Panc1 (cell line): ENCODE data around the gene SGPP1.

ENCODE experiments used
- SIN3A ChIP-seq: IDR thresholded peaks from 2 replicates; pipeline ENCODE4 v1.6.1; 2012; ENCODE audit warnings: low read depth, mild to moderate bottlenecking, low read length, moderate library complexity, borderline replicate concordance; ENCODE audit not compliant: insufficient read depth
- TF ChIP-seq, protein P1 (sequence below), 2 experiments: IDR thresholded peaks; 2 replicates each; pipeline ENCODE4 v1.6.1; 2011 to 2012; ENCODE audit warnings: low read depth in 2 of 2, control low read depth in 1 of 2, low read length in 1 of 2, mild to moderate bottlenecking in 1 of 2, moderate library complexity in 1 of 2; ENCODE audit not compliant: insufficient read depth in 1 of 2
- TF ChIP-seq, protein P2 (sequence below): fragments of 450-650 bp; IDR thresholded peaks from 2 replicates; pipeline ENCODE4 v1.5.1; 2017; ENCODE audit warnings: mild to moderate bottlenecking

DNA sequence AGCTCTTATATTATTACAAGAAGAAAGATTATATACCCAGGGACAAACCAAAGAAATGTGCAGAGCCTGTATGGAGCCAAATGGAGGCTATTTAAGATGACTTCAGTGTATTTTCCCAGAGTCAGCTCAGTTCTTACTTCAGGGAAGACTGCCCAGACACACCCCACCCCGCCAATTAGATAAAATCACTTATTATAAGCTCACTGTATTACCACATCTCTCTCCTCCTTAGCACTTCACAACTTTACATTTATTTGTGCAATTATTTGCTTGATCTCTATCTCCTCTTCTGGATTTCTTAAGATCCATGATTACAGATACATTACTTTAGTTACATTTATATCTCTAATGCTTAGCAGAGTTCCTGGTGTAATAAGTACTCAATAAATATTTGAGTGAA lies 61.5 kb downstream of the SGPP1 start:
- TF ChIP-seq, protein P1, sequence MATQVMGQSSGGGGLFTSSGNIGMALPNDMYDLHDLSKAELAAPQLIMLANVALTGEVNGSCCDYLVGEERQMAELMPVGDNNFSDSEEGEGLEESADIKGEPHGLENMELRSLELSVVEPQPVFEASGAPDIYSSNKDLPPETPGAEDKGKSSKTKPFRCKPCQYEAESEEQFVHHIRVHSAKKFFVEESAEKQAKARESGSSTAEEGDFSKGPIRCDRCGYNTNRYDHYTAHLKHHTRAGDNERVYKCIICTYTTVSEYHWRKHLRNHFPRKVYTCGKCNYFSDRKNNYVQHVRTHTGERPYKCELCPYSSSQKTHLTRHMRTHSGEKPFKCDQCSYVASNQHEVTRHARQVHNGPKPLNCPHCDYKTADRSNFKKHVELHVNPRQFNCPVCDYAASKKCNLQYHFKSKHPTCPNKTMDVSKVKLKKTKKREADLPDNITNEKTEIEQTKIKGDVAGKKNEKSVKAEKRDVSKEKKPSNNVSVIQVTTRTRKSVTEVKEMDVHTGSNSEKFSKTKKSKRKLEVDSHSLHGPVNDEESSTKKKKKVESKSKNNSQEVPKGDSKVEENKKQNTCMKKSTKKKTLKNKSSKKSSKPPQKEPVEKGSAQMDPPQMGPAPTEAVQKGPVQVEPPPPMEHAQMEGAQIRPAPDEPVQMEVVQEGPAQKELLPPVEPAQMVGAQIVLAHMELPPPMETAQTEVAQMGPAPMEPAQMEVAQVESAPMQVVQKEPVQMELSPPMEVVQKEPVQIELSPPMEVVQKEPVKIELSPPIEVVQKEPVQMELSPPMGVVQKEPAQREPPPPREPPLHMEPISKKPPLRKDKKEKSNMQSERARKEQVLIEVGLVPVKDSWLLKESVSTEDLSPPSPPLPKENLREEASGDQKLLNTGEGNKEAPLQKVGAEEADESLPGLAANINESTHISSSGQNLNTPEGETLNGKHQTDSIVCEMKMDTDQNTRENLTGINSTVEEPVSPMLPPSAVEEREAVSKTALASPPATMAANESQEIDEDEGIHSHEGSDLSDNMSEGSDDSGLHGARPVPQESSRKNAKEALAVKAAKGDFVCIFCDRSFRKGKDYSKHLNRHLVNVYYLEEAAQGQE (IDR thresholded peaks at IDR 0.05; ENCODE audit: insufficient read depth in 1 of 2, low read depth in 2 of 2, low read length in 1 of 2) = no peak
- TF ChIP-seq, protein P2, sequence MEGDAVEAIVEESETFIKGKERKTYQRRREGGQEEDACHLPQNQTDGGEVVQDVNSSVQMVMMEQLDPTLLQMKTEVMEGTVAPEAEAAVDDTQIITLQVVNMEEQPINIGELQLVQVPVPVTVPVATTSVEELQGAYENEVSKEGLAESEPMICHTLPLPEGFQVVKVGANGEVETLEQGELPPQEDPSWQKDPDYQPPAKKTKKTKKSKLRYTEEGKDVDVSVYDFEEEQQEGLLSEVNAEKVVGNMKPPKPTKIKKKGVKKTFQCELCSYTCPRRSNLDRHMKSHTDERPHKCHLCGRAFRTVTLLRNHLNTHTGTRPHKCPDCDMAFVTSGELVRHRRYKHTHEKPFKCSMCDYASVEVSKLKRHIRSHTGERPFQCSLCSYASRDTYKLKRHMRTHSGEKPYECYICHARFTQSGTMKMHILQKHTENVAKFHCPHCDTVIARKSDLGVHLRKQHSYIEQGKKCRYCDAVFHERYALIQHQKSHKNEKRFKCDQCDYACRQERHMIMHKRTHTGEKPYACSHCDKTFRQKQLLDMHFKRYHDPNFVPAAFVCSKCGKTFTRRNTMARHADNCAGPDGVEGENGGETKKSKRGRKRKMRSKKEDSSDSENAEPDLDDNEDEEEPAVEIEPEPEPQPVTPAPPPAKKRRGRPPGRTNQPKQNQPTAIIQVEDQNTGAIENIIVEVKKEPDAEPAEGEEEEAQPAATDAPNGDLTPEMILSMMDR = no peak
- TF ChIP-seq SIN3A = no peak
